ENCODE measurements around the gene C15orf61.

- TF ChIP-seq RAD21 (CRISPR knock-in tag; IDR thresholded peaks at IDR 0.05) = no peak
- TF ChIP-seq CTCF (CRISPR knock-in tag; IDR thresholded peaks at IDR 0.05) = no peak
- TF ChIP-seq PHB2 (IDR thresholded peaks at IDR 0.05; ENCODE audit: partially characterized antibody) = no peak
- no peak for TF ChIP-seq POLR2A (IDR thresholded peaks at IDR 0.05; ENCODE audit: insufficient read depth in 1 of 2, low read depth in 2 of 2, low read length in 2 of 2)
These were observed 7.6 kb downstream of the C15orf61 start for GRCh38 chr15:67528513-67528912.
